ENCODE results near the gene RIMKLB.

RIMKLB gene

DNA sequence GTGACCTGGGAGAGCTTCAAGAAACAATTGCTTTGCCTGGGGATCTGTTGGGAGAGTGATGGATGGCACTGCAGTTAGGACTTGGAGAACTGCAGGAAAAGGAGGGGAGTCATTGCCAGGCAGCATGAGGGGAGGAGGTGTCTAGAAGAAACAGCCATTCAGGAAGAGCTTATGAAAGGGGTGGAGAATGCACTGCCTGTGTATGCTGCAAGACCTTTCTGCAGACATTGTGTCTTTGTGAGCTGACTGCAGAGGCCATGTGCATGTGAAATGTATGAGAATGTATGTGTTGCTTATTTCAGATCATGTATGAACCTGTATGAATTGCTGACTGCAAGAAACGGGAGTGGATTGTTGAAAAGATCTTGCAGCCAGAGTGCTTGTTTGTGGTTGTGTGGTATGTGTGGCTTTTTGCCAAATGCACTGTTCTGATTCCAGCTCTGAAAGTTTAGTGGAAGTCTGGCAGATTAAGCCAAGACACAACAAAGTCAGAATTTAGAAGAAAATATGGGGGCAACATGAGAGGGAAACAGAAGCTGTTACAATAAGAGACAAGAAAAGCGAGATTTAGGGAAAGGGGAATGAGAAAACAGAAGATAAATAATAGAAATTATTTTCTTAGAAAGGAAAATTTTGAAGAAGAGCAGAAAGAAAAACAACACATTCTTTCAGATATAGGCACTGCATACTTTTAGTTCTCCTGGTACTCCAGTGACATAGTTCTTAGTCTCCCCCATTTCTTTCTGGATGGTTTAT lies 9.8 kb upstream of the RIMKLB start:
- TF ChIP-seq POLR2AphosphoS5 (IDR thresholded peaks at IDR 0.05; ENCODE audit: low read depth, low read length) (peak; percentile 68; the same call in 1 of the 2 replicates), SIN3A (IDR thresholded peaks at IDR 0.05; ENCODE audit: borderline replicate concordance, insufficient read depth, low read length) (no peak), REST (IDR thresholded peaks at IDR 0.05; ENCODE audit: insufficient read depth in 1 of 2, low read depth in 2 of 2, low read length in 2 of 2) (no peak)

DNA sequence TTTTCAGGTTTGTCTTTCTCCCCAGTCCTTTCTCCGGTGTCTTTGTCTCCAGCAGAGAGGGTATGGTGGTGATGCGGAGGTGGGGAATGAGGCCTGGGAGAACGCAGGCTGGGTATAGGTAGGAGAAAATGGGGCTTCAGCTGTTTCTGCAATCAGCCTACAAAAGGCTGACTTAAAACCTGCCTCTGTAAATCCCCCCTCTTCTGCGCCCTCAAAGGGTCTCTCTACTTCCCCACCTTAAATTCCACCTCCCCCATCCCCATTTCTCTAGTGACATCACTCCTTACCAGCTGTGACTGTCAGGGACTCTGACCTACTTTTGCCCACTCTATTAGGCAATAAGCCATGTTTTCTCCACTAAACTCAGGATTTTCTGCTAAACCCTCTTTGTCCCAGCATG lies 8.1 kb upstream of the RIMKLB start:
- TF ChIP-seq POLR2AphosphoS5 (IDR thresholded peaks at IDR 0.05; ENCODE audit: low read depth, low read length) (no peak), TAF1 (IDR thresholded peaks at IDR 0.05; ENCODE audit: borderline replicate concordance, insufficient read depth, low read length) (no peak), REST (IDR thresholded peaks at IDR 0.05; ENCODE audit: insufficient read depth in 1 of 2, low read depth in 2 of 2, low read length in 2 of 2) (no peak), SIN3A (IDR thresholded peaks at IDR 0.05; ENCODE audit: borderline replicate concordance, insufficient read depth, low read length) (no peak), FOXP2 (optimal IDR thresholded peaks at IDR 0.05; ENCODE audit: borderline replicate concordance, extremely low read depth, extremely low read length, insufficient read depth) (no peak)

DNA sequence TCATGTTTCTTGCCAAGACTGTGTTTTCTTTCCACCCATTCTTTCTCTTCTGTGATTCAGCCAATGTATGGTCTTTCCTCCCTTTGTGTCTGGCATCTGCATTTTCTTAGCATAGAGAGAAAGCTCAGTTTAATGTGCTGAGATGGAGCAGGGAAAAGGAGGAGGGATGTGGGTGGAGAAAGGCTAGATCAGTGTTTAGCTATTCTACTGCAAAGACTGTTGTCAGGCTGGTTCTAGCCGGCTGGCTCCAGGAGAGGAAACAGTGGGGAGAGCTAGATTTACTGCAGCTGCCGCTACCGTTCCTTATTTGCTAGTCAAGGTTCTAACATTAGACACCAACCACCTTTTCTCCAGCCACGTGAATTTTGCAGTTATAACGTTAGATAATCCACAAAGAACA lies 5.2 kb upstream of the RIMKLB start:
- TF ChIP-seq SIN3A (IDR thresholded peaks at IDR 0.05; ENCODE audit: borderline replicate concordance, insufficient read depth, low read length) = no peak
- TF ChIP-seq TAF1 (IDR thresholded peaks at IDR 0.05; ENCODE audit: borderline replicate concordance, insufficient read depth, low read length) = no peak
- 0 out of 2 replicates have a peak, but pooled peaks have one; percentile 45 for TF ChIP-seq POLR2AphosphoS5 (IDR thresholded peaks at IDR 0.05; ENCODE audit: low read depth, low read length)
- TF ChIP-seq FOXP2 (optimal IDR thresholded peaks at IDR 0.05; ENCODE audit: borderline replicate concordance, extremely low read depth, extremely low read length, insufficient read depth) = no peak
- TF ChIP-seq REST (IDR thresholded peaks at IDR 0.05; ENCODE audit: insufficient read depth in 1 of 2, low read depth in 2 of 2, low read length in 2 of 2) = no peak

- TF ChIP-seq REST (IDR thresholded peaks at IDR 0.05; ENCODE audit: insufficient read depth in 1 of 2, low read depth in 2 of 2, low read length in 2 of 2) (no peak), POLR2AphosphoS5 (IDR thresholded peaks at IDR 0.05; ENCODE audit: low read depth, low read length) (no peak), FOXP2 (optimal IDR thresholded peaks at IDR 0.05; ENCODE audit: borderline replicate concordance, extremely low read depth, extremely low read length, insufficient read depth) (no peak), TAF1 (IDR thresholded peaks at IDR 0.05; ENCODE audit: borderline replicate concordance, insufficient read depth, low read length) (no peak), SIN3A (IDR thresholded peaks at IDR 0.05; ENCODE audit: borderline replicate concordance, insufficient read depth, low read length) (no peak)
These were observed 2.7 kb upstream of the RIMKLB start for GRCh38 chr12:8695116-8695515.

Measured in PFSK-1 (cell line).